HepG2 (cell line): Measurements from ENCODE around the gene CNTD1. TPM values are rescaled to one million over a fixed set of nuclear protein-coding genes. Genes with fewer than 3 reads are reported as not detected.

ENCODE experiments used
- CREB3 ChIP-seq: sonication (generic); formaldehyde crosslinking; IDR thresholded peaks from 2 replicates; pipeline ENCODE4 v1.5.0; 2020; ENCODE audit warnings: missing genetic modification reagents
- GABPB1 ChIP-seq: IDR thresholded peaks from 2 replicates; pipeline ENCODE4 v1.6.1; 2016; ENCODE audit warnings: mild to moderate bottlenecking, missing genetic modification reagents, moderate library complexity, missing compliant biosample characterization
- GMEB1 ChIP-seq: sonication (generic); formaldehyde crosslinking; IDR thresholded peaks from 2 replicates; pipeline ENCODE4 v1.5.1; 2020; ENCODE audit warnings: missing genetic modification reagents, mild to moderate bottlenecking, borderline replicate concordance
- HMGXB4 ChIP-seq, 2 experiments: sonication (generic) in 1 of 2; formaldehyde crosslinking in 1 of 2; IDR thresholded peaks; 2 replicates each; pipeline versions ENCODE4 v1.4.0 to v1.6.1; 2018 to 2020; ENCODE audit warnings: missing genetic modification reagents in 2 of 2, borderline replicate concordance in 1 of 2, low read depth in 1 of 2, mild to moderate bottlenecking in 1 of 2, missing biosample characterization in 1 of 2
- MLXIP ChIP-seq: sonication (generic); formaldehyde crosslinking; IDR thresholded peaks from 2 replicates; pipeline ENCODE4 v1.9.0; 2021; ENCODE audit warnings: missing genetic modification reagents, borderline replicate concordance
- PHB2 ChIP-seq: fragments of 450-650 bp; IDR thresholded peaks from 2 replicates; pipeline ENCODE4 v1.6.1; 2018; ENCODE audit not compliant: partially characterized antibody
- TFE3 ChIP-seq: IDR thresholded peaks from 2 replicates; pipeline ENCODE4 v1.6.1; 2016
- TGIF2 ChIP-seq: IDR thresholded peaks from 2 replicates; pipeline ENCODE4 v1.6.1; 2016; ENCODE audit warnings: control low read depth, missing compliant biosample characterization
- ZBTB10 ChIP-seq: sonication (generic); formaldehyde crosslinking; IDR thresholded peaks from 2 replicates; pipeline ENCODE4 v1.4.0; 2020; ENCODE audit warnings: missing genetic modification reagents, borderline replicate concordance
- ZNF180 ChIP-seq: sonication (generic); formaldehyde crosslinking; IDR thresholded peaks from 2 replicates; pipeline ENCODE4 v1.4.0; 2020; ENCODE audit warnings: low read depth, missing genetic modification reagents, borderline replicate concordance
- ZNF251 ChIP-seq: sonication (generic); formaldehyde crosslinking; IDR thresholded peaks from 2 replicates; pipeline ENCODE4 v1.9.0; 2021; ENCODE audit warnings: mild to moderate bottlenecking, missing genetic modification reagents
- ZNF331 ChIP-seq: sonication (generic); formaldehyde crosslinking; IDR thresholded peaks from 2 replicates; pipeline ENCODE4 v1.4.0; 2020; ENCODE audit warnings: missing genetic modification reagents
- polyA plus RNA-seq, 8 experiments: library from polyadenylated mRNA; depleted of rRNA in 3 of 8; stranded (reverse) in 7 of 8; unstranded in 1 of 8; fragments of >200 nt; fragmentation: Illumina TruSeq in 4 of 8; extraction: Trizol in 4 of 8; gene quantifications; 2 replicates each; pipeline versions ENCODE4 v1.2.1 to v1.2.3, GENCODE V29; 2011 to 2016; ENCODE audit warnings: low read depth in 4 of 8, missing spikeins in 1 of 8, mixed read lengths in 1 of 8; ENCODE audit not compliant: insufficient read depth in 1 of 8
- total RNA-seq, 5 experiments: library from RNA; depleted of rRNA; stranded (reverse); fragments of >200 nt; fragmentation: Illumina TruSeq; extraction: Trizol; gene quantifications; 2 replicates each; pipeline ENCODE4 v1.2.3, GENCODE V29; 2016; ENCODE audit warnings: low read depth in 1 of 5

CNTD1 gene
- total and polyA plus RNA-seq, 2 of the 13 experiments (the other 11 are each of a cell fraction or from before 2014, with no cell fraction given): 0.11 to 0.15 TPM

- TF ChIP-seq PHB2 (no peak), TGIF2 (CRISPR knock-in tag) (peak; percentile 83), TFE3 (peak; percentile 77), GMEB1 (CRISPR knock-in tag) (peak; percentile 97), GABPB1 (CRISPR knock-in tag) (peak; percentile 99), ZNF180 (CRISPR knock-in tag) (peak; percentile 83; the same call in 1 of the 2 replicates), ZNF251 (CRISPR knock-in tag) (peak; percentile 27; the same call in 1 of the 2 replicates), HMGXB4 (CRISPR knock-in tag; IDR thresholded peaks at IDR 0.05; ENCODE audit: borderline replicate concordance in 1 of 2, low read depth in 1 of 2) (peak; percentile 75 to 98), ZNF331 (CRISPR knock-in tag) (peak; percentile 43), MLXIP (CRISPR knock-in tag) (peak; percentile 28; the same call in 1 of the 2 replicates), ZBTB10 (CRISPR knock-in tag) (peak; percentile 99), CREB3 (peak; percentile 49; the same call in 1 of the 2 replicates)
These were observed 34.5 kb downstream of the CNTD1 start, which contains the start of gene PSME3 (continued) for GRCh38 chr17:42832934-42833766.
